KMS-11 (cell line): Measurements from ENCODE around the gene ROR1.

Experiments
- H2AFZ ChIP-seq: fragments of 200-600 bp; sonication (generic); 2 replicates; pipeline ENCODE4 v1.6.1; 2016; ENCODE audit warnings: antibody characterized with exemption, mixed run types, low read depth
- H3K27ac ChIP-seq: fragments of 200-600 bp; sonication (generic); 2 replicates; pipeline ENCODE4 v1.6.1; 2016; ENCODE audit warnings: mild to moderate bottlenecking, mixed run types
- H3K27me3 ChIP-seq: fragments of 200-600 bp; sonication (generic); 2 replicates; pipeline ENCODE4 v1.6.1; 2017; ENCODE audit warnings: mild to moderate bottlenecking, low read depth, mixed run types, moderate library complexity; ENCODE audit not compliant: insufficient read depth
- H3K36me3 ChIP-seq: fragments of 200-600 bp; sonication (generic); 2 replicates; pipeline ENCODE4 v1.6.1; 2017; ENCODE audit warnings: mild to moderate bottlenecking, mixed run types; ENCODE audit not compliant: insufficient read depth
- H3K4me1 ChIP-seq: fragments of 200-600 bp; sonication (generic); 2 replicates; pipeline ENCODE4 v1.6.1; 2016; ENCODE audit warnings: mild to moderate bottlenecking, low read depth, mixed run types; ENCODE audit not compliant: poor library complexity, severe bottlenecking
- H3K4me2 ChIP-seq: fragments of 200-600 bp; sonication (generic); 2 replicates; pipeline ENCODE4 v1.7.0; 2016; ENCODE audit warnings: mild to moderate bottlenecking, mixed run types
- H3K4me3 ChIP-seq: fragments of 200-600 bp; sonication (generic); IDR thresholded peaks from 2 replicates; pipeline ENCODE4 v1.6.1; 2017; ENCODE audit warnings: low read depth, low read length, mixed read lengths; ENCODE audit not compliant: insufficient read depth
- H3K79me2 ChIP-seq: fragments of 200-600 bp; sonication (generic); 2 replicates; pipeline ENCODE4 v1.6.1; 2016; ENCODE audit warnings: low read depth, mixed run types; ENCODE audit not compliant: insufficient read depth
- H3K9ac ChIP-seq: fragments of 200-600 bp; sonication (generic); 2 replicates; pipeline ENCODE4 v1.6.1; 2016; ENCODE audit warnings: mild to moderate bottlenecking, mixed run types
- H4K20me1 ChIP-seq: fragments of 200-600 bp; sonication (generic); 2 replicates; pipeline ENCODE4 v1.6.1; 2016; ENCODE audit warnings: mild to moderate bottlenecking, mixed run types; ENCODE audit not compliant: insufficient read depth
- CTCF ChIP-seq: fragments of 200-600 bp; sonication (generic); conservative IDR thresholded peaks from 2 replicates; pipeline ENCODE4 v1.6.1; 2017; ENCODE audit warnings: low read depth, mild to moderate bottlenecking, antibody characterized with exemption, low read length, moderate library complexity, mixed read lengths

ROR1 gene

GRCh38 chr1:63960326-63960725 lies 186.5 kb downstream of the ROR1 start:
- no peak overlapping the region for H3K9ac ChIP-seq
- H3K27me3 ChIP-seq, result no peaks in the 10 kb centered on the region
- TF ChIP-seq CTCF, result no peak
- no peaks in the 10 kb centered on the region for H4K20me1 ChIP-seq
- H3K4me3 ChIP-seq, result no peak overlapping the region
- no peaks in the 10 kb centered on the region for H3K79me2 ChIP-seq
- no peak overlapping the region for H3K4me2 ChIP-seq
- no peak overlapping the region for H2AFZ ChIP-seq
- H3K27ac ChIP-seq, result no peak overlapping the region
- no peaks in the 10 kb centered on the region for H3K4me1 ChIP-seq
- H3K36me3 ChIP-seq, result no peaks in the 10 kb centered on the region

DNA sequence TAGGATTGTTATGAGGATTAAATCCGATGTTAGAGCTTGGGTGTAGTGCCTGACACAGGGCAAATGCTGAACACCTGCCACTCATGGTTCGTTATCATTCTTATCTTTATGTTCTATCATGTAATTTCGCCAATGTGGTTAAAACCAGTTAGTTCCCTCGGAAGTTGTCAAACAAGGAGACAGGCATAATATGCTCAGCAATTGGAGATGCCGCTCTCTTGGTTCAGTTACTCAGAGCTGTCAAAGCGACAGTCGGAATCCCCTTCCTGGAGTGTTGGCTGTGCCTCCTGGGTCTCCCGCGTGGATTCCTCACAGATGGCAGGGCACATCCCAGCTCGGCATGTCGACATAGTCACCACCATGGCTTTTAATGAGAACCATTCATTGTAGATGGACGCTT lies 192.2 kb downstream of the ROR1 start:
- Histone ChIP-seq H3K4me1 (peaks cover 20% of the 10 kb centered on the region), H3K27me3 (no peaks in the 10 kb centered on the region)
- no peak for TF ChIP-seq CTCF

GRCh38 chr1:63967901-63968300 lies 194.1 kb downstream of the ROR1 start:
- no peaks in the 10 kb centered on the region for H4K20me1 ChIP-seq
- no peak overlapping the region for H3K4me3 ChIP-seq
- H3K79me2 ChIP-seq, result no peaks in the 10 kb centered on the region
- peaks cover 20% of the 10 kb centered on the region for H3K4me1 ChIP-seq
- no peak overlapping the region for H3K9ac ChIP-seq
- no peak overlapping the region for H2AFZ ChIP-seq
- H3K4me2 ChIP-seq, result no peak overlapping the region
- TF ChIP-seq CTCF, result no peak
- no peaks in the 10 kb centered on the region for H3K36me3 ChIP-seq
- no peak overlapping the region for H3K27ac ChIP-seq
- no peaks in the 10 kb centered on the region for H3K27me3 ChIP-seq

More for the DNA sequence above, 192.2 kb downstream of the ROR1 start:
- Histone ChIP-seq H3K79me2 (no peaks in the 10 kb centered on the region), H3K27ac (no peak overlapping the region), H4K20me1 (no peaks in the 10 kb centered on the region), H3K9ac (no peak overlapping the region), H3K4me3 (no peak overlapping the region), H3K36me3 (no peaks in the 10 kb centered on the region), H2AFZ (no peak overlapping the region), H3K4me2 (no peak overlapping the region)

DNA sequence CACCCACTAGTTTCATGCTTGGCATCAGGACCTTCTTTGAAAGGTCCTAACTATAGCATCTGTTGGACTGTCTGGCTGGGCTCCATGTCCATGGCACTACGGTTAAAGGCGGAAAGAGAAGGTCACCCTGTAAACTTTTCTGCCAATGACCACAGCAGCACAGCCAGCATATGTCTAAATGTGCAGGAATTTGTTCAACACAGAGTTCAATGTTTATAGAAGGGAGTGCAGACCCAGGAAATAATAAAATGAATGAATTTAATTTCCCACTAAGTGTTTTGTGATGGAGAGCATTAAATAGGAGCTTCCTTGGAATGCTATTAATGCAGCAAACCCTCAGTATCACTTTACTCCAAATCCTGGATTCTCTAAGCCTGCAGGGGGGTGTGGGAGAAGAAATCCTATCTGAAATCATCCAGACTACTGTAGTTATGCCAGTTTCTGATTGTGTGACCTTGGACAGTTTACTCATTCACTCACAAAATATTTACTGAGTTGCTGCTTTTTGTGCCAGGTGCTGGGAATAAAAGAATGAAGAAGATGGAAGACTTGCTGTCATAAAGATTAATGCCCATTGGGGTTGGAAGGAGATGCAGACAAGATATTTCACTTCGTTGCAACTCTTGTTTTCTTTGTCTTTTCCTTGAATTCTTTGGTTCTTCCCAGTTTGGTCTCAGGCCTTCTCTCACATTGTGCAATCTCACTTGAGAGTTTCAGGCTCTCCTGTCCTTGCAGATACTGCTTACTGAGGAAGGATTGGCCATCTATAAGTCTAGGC lies 195.0 kb downstream of the ROR1 start:
- no peak overlapping the region for H3K9ac ChIP-seq
- no peak for TF ChIP-seq CTCF
- H4K20me1 ChIP-seq, result no peaks in the 10 kb centered on the region
- H2AFZ ChIP-seq, result no peak overlapping the region
- H3K36me3 ChIP-seq, result no peaks in the 10 kb centered on the region
- no peak overlapping the region for H3K4me3 ChIP-seq
- H3K4me1 ChIP-seq, result peaks cover 20% of the 10 kb centered on the region
- H3K27me3 ChIP-seq, result no peaks in the 10 kb centered on the region
- 0 out of 2 replicates have a peak overlapping the region, but pooled peaks have one; percentile 4 for H3K27ac ChIP-seq
- H3K79me2 ChIP-seq, result no peaks in the 10 kb centered on the region
- peak overlapping the region; percentile 60 for H3K4me2 ChIP-seq
